GM19238 (cell line): ENCODE results near the gene ABCA2.

Experiments
- DNase-seq: peaks from one replicate; pipeline ENCODE4 v3.0.0; 2011; ENCODE audit warnings: low spot score; ENCODE audit not compliant: insufficient read length

The ABCA2 gene

GRCh38 chr9:137027369-137028262, at the start of gene ABCA2:
TSS of gene ABCA2 (minus strand) at chr9:137028237. CDS start at chr9:137028140, 97 bp downstream.
- DNase-seq: no peak

- peak; percentile 60 for DNase-seq
These were observed 49.1 kb upstream of the ABCA2 start, which contains the start of gene UAP1L1 for GRCh38 chr9:137077010-137077747. TSS of gene UAP1L1 (plus strand) at chr9:137077517. CDS start at chr9:137077533, 16 bp downstream.

GRCh38 chr9:137076636-137077009, 48.6 kb upstream of the ABCA2 start:
- no peak for DNase-seq

GRCh38 chr9:137075275-137075775, 47.3 kb upstream of the ABCA2 start:
- no peak for DNase-seq

GRCh38 chr9:137074657-137075274, 46.7 kb upstream of the ABCA2 start:
- no peak for DNase-seq

GRCh38 chr9:137073992-137074399, 46.0 kb upstream of the ABCA2 start:
- no peak for DNase-seq

- no peak for DNase-seq
These were observed 43.2 kb upstream of the ABCA2 start for GRCh38 chr9:137071282-137071681.

- DNase-seq: no peak
These were observed 42.9 kb upstream of the ABCA2 start for GRCh38 chr9:137070906-137071275.

- DNase-seq: peak; percentile 94
These were observed 42.3 kb upstream of the ABCA2 start, which contains the start of gene SAPCD2 for GRCh38 chr9:137070201-137070905. TSS of gene SAPCD2 (minus strand) at chr9:137070557. CDS start at chr9:137070460, 97 bp downstream.

- no peak for DNase-seq
These were observed 41.6 kb upstream of the ABCA2 start for GRCh38 chr9:137069508-137070091.

- no peak for DNase-seq
These were observed 40.8 kb upstream of the ABCA2 start for GRCh38 chr9:137068539-137069507.

GRCh38 chr9:137067860-137068538, 40.0 kb upstream of the ABCA2 start:
- peak; percentile 91 for DNase-seq

GRCh38 chr9:137066096-137066861, 38.2 kb upstream of the ABCA2 start:
- no peak for DNase-seq

GRCh38 chr9:137065336-137065967, 37.4 kb upstream of the ABCA2 start:
- DNase-seq: no peak

GRCh38 chr9:137064880-137065164, 36.8 kb upstream of the ABCA2 start:
- no peak for DNase-seq

GRCh38 chr9:137064027-137064879, 36.2 kb upstream of the ABCA2 start:
- DNase-seq: no peak
